ENCODE data around the gene DRD4.
A peak's percentile ranks its signal among the peaks of the same experiment; 100 is the strongest.

DRD4 gene

GRCh38 chr11:639332-639955 is 2.4 kb downstream of the DRD4 start:
- no peak overlapping the region for H2BK120ac ChIP-seq (ENCODE audit: low read depth, low read length)
- WGBS, result 47% methylated on average over 59 of the region's 80 CpGs
- peak overlapping the region in 1 of 2 experiments; percentile 29 for H3K23ac ChIP-seq (ENCODE audit: low read length in 2 of 2)
- H4K8ac ChIP-seq (ENCODE audit: low read length), result peak overlapping the region; percentile 38
- no peak overlapping the region for H3K9ac ChIP-seq (ENCODE audit: low read length)
- H3K79me1 ChIP-seq (replicated peaks; ENCODE audit: low read length, poor library complexity, severe bottlenecking), result peaks cover 2% of the 10 kb centered on the region
- no peaks in the 10 kb centered on the region for H3K9me3 ChIP-seq (ENCODE audit: control insufficient read depth, low read length)
- peak overlapping the region in 1 of 2 experiments; percentile 63 for H3K14ac ChIP-seq (ENCODE audit: low read length in 2 of 2)
- H2BK15ac ChIP-seq (ENCODE audit: low read depth, poor library complexity, severe bottlenecking), result no peak overlapping the region
- H2AFZ ChIP-seq (ENCODE audit: low read depth, low read length), result no peak overlapping the region
- H3K18ac ChIP-seq (ENCODE audit: low read depth in 1 of 2, low read length in 2 of 2), result peak overlapping the region in 1 of 2 experiments; percentile 75
- no peak overlapping the region for H2AK5ac ChIP-seq (ENCODE audit: low read length, severe bottlenecking)
- H3K4ac ChIP-seq (ENCODE audit: low read depth in 1 of 2, low read length in 2 of 2), result no peak overlapping the region
- H3K4me3 ChIP-seq (ENCODE audit: insufficient read depth in 1 of 2, low read depth in 1 of 2, low read length in 2 of 2), result peak overlapping the region in 1 of 2 experiments; percentile 11
- peaks cover 54% of the 10 kb centered on the region for H3K4me1 ChIP-seq (ENCODE audit: control insufficient read depth, insufficient read depth, low read depth, low read length)
- H3K4me2 ChIP-seq (ENCODE audit: low read length, poor library complexity, severe bottlenecking), result peak overlapping the region; percentile 31
- peaks cover 18 to 49% of the 10 kb centered on the region in 2 experiments for H3K36me3 ChIP-seq (ENCODE audit: control insufficient read depth in 1 of 2, insufficient read depth in 2 of 2, low read depth in 1 of 2, low read length in 2 of 2)
- peaks cover 14 to 28% of the 10 kb centered on the region in 2 experiments for H3K27me3 ChIP-seq (ENCODE audit: control insufficient read depth in 1 of 2, insufficient read depth in 1 of 2, low read length in 2 of 2)
- no peak overlapping the region for H2BK5ac ChIP-seq (ENCODE audit: low read depth, low read length, poor library complexity, severe bottlenecking)
- DNase-seq, result no peak
- H4K91ac ChIP-seq (ENCODE audit: low read length), result no peak overlapping the region
- H2BK12ac ChIP-seq (ENCODE audit: low read length in 2 of 2), result no peak overlapping the region
- H3K27ac ChIP-seq (ENCODE audit: low read length, poor library complexity, severe bottlenecking), result no peak overlapping the region

- Histone ChIP-seq H3K4me1 (ENCODE audit: control insufficient read depth, insufficient read depth, low read depth, low read length) (peaks cover 54% of the 10 kb centered on the region), H3K27ac (ENCODE audit: low read length, poor library complexity, severe bottlenecking) (no peak overlapping the region), H3K27me3 (ENCODE audit: control insufficient read depth in 1 of 2, insufficient read depth in 1 of 2, low read length in 2 of 2) (peaks cover 14 to 28% of the 10 kb centered on the region in 2 experiments), H4K8ac (ENCODE audit: low read length) (no peak overlapping the region), H2BK120ac (ENCODE audit: low read depth, low read length) (no peak overlapping the region), H3K23ac (ENCODE audit: low read length in 2 of 2) (no peak overlapping the region), H3K14ac (ENCODE audit: low read length in 2 of 2) (no peak overlapping the region), H2BK15ac (ENCODE audit: low read depth, poor library complexity, severe bottlenecking) (no peak overlapping the region), H3K4me2 (ENCODE audit: low read length, poor library complexity, severe bottlenecking) (no peak overlapping the region), H3K4ac (ENCODE audit: low read depth in 1 of 2, low read length in 2 of 2) (no peak overlapping the region), H3K4me3 (ENCODE audit: insufficient read depth in 1 of 2, low read depth in 1 of 2, low read length in 2 of 2) (no peak overlapping the region), H2AK5ac (ENCODE audit: low read length, severe bottlenecking) (no peak overlapping the region), H4K91ac (ENCODE audit: low read length) (no peak overlapping the region), H3K36me3 (ENCODE audit: control insufficient read depth in 1 of 2, insufficient read depth in 2 of 2, low read depth in 1 of 2, low read length in 2 of 2) (peaks cover 20 to 52% of the 10 kb centered on the region in 2 experiments), H2AFZ (ENCODE audit: low read depth, low read length) (no peak overlapping the region), H3K18ac (ENCODE audit: low read depth in 1 of 2, low read length in 2 of 2) (no peak overlapping the region), H3K79me1 (replicated peaks; ENCODE audit: low read length, poor library complexity, severe bottlenecking) (peaks cover 2% of the 10 kb centered on the region), H3K9me3 (ENCODE audit: control insufficient read depth, low read length) (no peaks in the 10 kb centered on the region), H2BK5ac (ENCODE audit: low read depth, low read length, poor library complexity, severe bottlenecking) (no peak overlapping the region), H2BK12ac (ENCODE audit: low read length in 2 of 2) (no peak overlapping the region), H3K9ac (ENCODE audit: low read length) (no peak overlapping the region)
- WGBS, result 49% methylated on average over 43 of the region's 69 CpGs
- no peak for DNase-seq
These were observed 3.1 kb downstream of the DRD4 start for GRCh38 chr11:640021-640706.

- no peak overlapping the region for H3K27ac ChIP-seq (ENCODE audit: low read length, poor library complexity, severe bottlenecking)
- no peak overlapping the region for H3K4ac ChIP-seq (ENCODE audit: low read depth in 1 of 2, low read length in 2 of 2)
- no peak overlapping the region for H2BK12ac ChIP-seq (ENCODE audit: low read length in 2 of 2)
- peaks cover 14 to 20% of the 10 kb centered on the region in 2 experiments for H3K27me3 ChIP-seq (ENCODE audit: control insufficient read depth in 1 of 2, insufficient read depth in 1 of 2, low read length in 2 of 2)
- H2BK5ac ChIP-seq (ENCODE audit: low read depth, low read length, poor library complexity, severe bottlenecking), result no peak overlapping the region
- peaks cover 49% of the 10 kb centered on the region for H3K4me1 ChIP-seq (ENCODE audit: control insufficient read depth, insufficient read depth, low read depth, low read length)
- H2BK120ac ChIP-seq (ENCODE audit: low read depth, low read length), result no peak overlapping the region
- no peak overlapping the region for H3K4me2 ChIP-seq (ENCODE audit: low read length, poor library complexity, severe bottlenecking)
- WGBS, result 95% methylated on average over 19 of the region's 19 CpGs
- no peak overlapping the region for H4K8ac ChIP-seq (ENCODE audit: low read length)
- peaks cover 2% of the 10 kb centered on the region for H3K79me1 ChIP-seq (replicated peaks; ENCODE audit: low read length, poor library complexity, severe bottlenecking)
- H2AK5ac ChIP-seq (ENCODE audit: low read length, severe bottlenecking), result no peak overlapping the region
- DNase-seq, result no peak
- H3K9ac ChIP-seq (ENCODE audit: low read length), result no peak overlapping the region
- peaks cover 26 to 56% of the 10 kb centered on the region in 2 experiments for H3K36me3 ChIP-seq (ENCODE audit: control insufficient read depth in 1 of 2, insufficient read depth in 2 of 2, low read depth in 1 of 2, low read length in 2 of 2)
- H3K18ac ChIP-seq (ENCODE audit: low read depth in 1 of 2, low read length in 2 of 2), result no peak overlapping the region
- no peaks in the 10 kb centered on the region for H3K9me3 ChIP-seq (ENCODE audit: control insufficient read depth, low read length)
- H4K91ac ChIP-seq (ENCODE audit: low read length), result no peak overlapping the region
- H3K23ac ChIP-seq (ENCODE audit: low read length in 2 of 2), result no peak overlapping the region
- no peak overlapping the region for H2BK15ac ChIP-seq (ENCODE audit: low read depth, poor library complexity, severe bottlenecking)
- no peak overlapping the region for H2AFZ ChIP-seq (ENCODE audit: low read depth, low read length)
- no peak overlapping the region for H3K14ac ChIP-seq (ENCODE audit: low read length in 2 of 2)
- no peak overlapping the region for H3K4me3 ChIP-seq (ENCODE audit: insufficient read depth in 1 of 2, low read depth in 1 of 2, low read length in 2 of 2)
These were observed 4.8 kb downstream of the DRD4 start for GRCh38 chr11:641806-642370.

- H3K27me3 ChIP-seq (ENCODE audit: control insufficient read depth in 1 of 2, insufficient read depth in 1 of 2, low read length in 2 of 2), result peaks cover 4 to 9% of the 10 kb centered on the region in 2 experiments
- no peak overlapping the region for H2BK15ac ChIP-seq (ENCODE audit: low read depth, poor library complexity, severe bottlenecking)
- no peak overlapping the region for H2AFZ ChIP-seq (ENCODE audit: low read depth, low read length)
- H3K4me3 ChIP-seq (ENCODE audit: insufficient read depth in 1 of 2, low read depth in 1 of 2, low read length in 2 of 2), result no peak overlapping the region
- H3K18ac ChIP-seq (ENCODE audit: low read depth in 1 of 2, low read length in 2 of 2), result no peak overlapping the region
- no peak overlapping the region for H3K4me2 ChIP-seq (ENCODE audit: low read length, poor library complexity, severe bottlenecking)
- H3K4ac ChIP-seq (ENCODE audit: low read depth in 1 of 2, low read length in 2 of 2), result no peak overlapping the region
- H2BK5ac ChIP-seq (ENCODE audit: low read depth, low read length, poor library complexity, severe bottlenecking), result no peak overlapping the region
- WGBS, result 97% methylated on average over 9 of the region's 9 CpGs
- no peak overlapping the region for H2BK120ac ChIP-seq (ENCODE audit: low read depth, low read length)
- peaks cover 34% of the 10 kb centered on the region for H3K4me1 ChIP-seq (ENCODE audit: control insufficient read depth, insufficient read depth, low read depth, low read length)
- H3K27ac ChIP-seq (ENCODE audit: low read length, poor library complexity, severe bottlenecking), result no peak overlapping the region
- H3K36me3 ChIP-seq (ENCODE audit: control insufficient read depth in 1 of 2, insufficient read depth in 2 of 2, low read depth in 1 of 2, low read length in 2 of 2), result peaks cover 32 to 65% of the 10 kb centered on the region in 2 experiments
- H3K23ac ChIP-seq (ENCODE audit: low read length in 2 of 2), result no peak overlapping the region
- no peak overlapping the region for H2AK5ac ChIP-seq (ENCODE audit: low read length, severe bottlenecking)
- no peaks in the 10 kb centered on the region for H3K79me1 ChIP-seq (replicated peaks; ENCODE audit: low read length, poor library complexity, severe bottlenecking)
- H4K91ac ChIP-seq (ENCODE audit: low read length), result no peak overlapping the region
- H4K8ac ChIP-seq (ENCODE audit: low read length), result no peak overlapping the region
- no peak for DNase-seq
- H2BK12ac ChIP-seq (ENCODE audit: low read length in 2 of 2), result no peak overlapping the region
- H3K14ac ChIP-seq (ENCODE audit: low read length in 2 of 2), result no peak overlapping the region
- no peak overlapping the region for H3K9ac ChIP-seq (ENCODE audit: low read length)
- H3K9me3 ChIP-seq (ENCODE audit: control insufficient read depth, low read length), result no peaks in the 10 kb centered on the region
These were observed 6.3 kb downstream of the DRD4 start for GRCh38 chr11:643366-643765.
